SK-N-SH (cell line): ENCODE data around the gene TSC1.

Experiments used
- NRF1 ChIP-seq: IDR thresholded peaks from 2 replicates; pipeline ENCODE4 v1.6.1; 2012; ENCODE audit warnings: low read depth, mild to moderate bottlenecking, low read length
- POLR2AphosphoS5 ChIP-seq: IDR thresholded peaks from 2 replicates; pipeline ENCODE4 v1.6.1; 2012; ENCODE audit warnings: low read depth, low read length
- TCF12 ChIP-seq: IDR thresholded peaks from 2 replicates; pipeline ENCODE4 v1.4.0; 2012
- TF ChIP-seq, protein P1 (sequence below): fragments of 200-600 bp; sonication (generic); IDR thresholded peaks from 2 replicates; pipeline ENCODE4 v1.6.1; 2017; ENCODE audit warnings: antibody characterized with exemption, mild to moderate bottlenecking, moderate library complexity
- TF ChIP-seq, protein P2 (sequence below): IDR thresholded peaks from 2 replicates; pipeline ENCODE4 v1.6.1; 2012; ENCODE audit warnings: mild to moderate bottlenecking, low read depth, low read length, moderate library complexity
- TF ChIP-seq, protein P3 (sequence below): fragments of 150-350 bp; IDR thresholded peaks from 2 replicates; pipeline ENCODE4 v1.6.1; 2017; ENCODE audit warnings: antibody characterized with exemption, low read length, low read depth, borderline replicate concordance

DNA sequence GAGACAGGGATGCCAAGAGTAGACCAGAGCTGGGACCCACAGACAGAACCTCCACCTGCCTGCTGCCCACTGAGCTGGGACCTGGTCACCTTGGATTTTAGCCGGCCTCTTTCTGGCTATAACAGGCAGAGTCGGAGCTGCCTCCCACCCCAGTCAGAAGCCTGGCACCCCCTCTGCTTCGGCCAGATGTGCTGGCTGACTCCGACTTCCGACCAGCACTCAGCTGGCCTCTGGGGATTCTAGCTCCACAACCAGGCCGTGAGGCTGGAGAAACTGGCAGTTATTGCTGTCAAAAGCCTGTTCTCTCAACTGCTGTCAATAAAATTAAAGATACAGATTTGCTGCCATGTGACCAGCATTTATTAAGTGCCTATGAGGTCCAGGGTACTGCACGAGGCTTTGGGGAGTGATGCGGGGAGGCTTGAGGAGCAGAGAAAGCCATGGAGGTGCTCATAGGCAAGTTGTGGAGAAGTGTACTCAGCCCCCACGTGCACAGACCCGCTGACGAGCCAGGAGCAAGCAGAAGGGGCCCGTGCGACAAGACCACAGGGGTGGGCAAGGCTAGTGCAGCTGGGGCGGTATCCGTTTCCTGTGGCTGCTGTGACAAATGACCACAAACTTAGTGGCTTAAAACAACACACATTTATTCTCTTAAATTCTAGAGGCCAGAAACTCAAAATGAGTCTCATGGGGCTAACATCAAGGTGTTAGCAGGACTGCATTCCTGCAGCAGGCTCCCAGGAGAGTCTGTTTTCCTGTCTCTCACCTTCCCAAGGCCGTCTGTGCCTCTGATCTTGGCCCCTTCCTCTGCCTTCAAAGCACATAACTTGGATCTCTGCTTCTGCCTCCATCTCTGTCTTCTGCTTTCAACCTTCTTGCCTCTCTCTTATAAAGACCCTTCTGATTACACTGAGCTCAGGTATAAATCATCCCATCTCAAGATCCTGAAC lies 47.2 kb upstream of the TSC1 start:
- TF ChIP-seq POLR2AphosphoS5 (no peak), NRF1 (no peak), TCF12 (no peak)
- TF ChIP-seq, protein P1, sequence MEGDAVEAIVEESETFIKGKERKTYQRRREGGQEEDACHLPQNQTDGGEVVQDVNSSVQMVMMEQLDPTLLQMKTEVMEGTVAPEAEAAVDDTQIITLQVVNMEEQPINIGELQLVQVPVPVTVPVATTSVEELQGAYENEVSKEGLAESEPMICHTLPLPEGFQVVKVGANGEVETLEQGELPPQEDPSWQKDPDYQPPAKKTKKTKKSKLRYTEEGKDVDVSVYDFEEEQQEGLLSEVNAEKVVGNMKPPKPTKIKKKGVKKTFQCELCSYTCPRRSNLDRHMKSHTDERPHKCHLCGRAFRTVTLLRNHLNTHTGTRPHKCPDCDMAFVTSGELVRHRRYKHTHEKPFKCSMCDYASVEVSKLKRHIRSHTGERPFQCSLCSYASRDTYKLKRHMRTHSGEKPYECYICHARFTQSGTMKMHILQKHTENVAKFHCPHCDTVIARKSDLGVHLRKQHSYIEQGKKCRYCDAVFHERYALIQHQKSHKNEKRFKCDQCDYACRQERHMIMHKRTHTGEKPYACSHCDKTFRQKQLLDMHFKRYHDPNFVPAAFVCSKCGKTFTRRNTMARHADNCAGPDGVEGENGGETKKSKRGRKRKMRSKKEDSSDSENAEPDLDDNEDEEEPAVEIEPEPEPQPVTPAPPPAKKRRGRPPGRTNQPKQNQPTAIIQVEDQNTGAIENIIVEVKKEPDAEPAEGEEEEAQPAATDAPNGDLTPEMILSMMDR: no peak
- TF ChIP-seq, protein P2, sequence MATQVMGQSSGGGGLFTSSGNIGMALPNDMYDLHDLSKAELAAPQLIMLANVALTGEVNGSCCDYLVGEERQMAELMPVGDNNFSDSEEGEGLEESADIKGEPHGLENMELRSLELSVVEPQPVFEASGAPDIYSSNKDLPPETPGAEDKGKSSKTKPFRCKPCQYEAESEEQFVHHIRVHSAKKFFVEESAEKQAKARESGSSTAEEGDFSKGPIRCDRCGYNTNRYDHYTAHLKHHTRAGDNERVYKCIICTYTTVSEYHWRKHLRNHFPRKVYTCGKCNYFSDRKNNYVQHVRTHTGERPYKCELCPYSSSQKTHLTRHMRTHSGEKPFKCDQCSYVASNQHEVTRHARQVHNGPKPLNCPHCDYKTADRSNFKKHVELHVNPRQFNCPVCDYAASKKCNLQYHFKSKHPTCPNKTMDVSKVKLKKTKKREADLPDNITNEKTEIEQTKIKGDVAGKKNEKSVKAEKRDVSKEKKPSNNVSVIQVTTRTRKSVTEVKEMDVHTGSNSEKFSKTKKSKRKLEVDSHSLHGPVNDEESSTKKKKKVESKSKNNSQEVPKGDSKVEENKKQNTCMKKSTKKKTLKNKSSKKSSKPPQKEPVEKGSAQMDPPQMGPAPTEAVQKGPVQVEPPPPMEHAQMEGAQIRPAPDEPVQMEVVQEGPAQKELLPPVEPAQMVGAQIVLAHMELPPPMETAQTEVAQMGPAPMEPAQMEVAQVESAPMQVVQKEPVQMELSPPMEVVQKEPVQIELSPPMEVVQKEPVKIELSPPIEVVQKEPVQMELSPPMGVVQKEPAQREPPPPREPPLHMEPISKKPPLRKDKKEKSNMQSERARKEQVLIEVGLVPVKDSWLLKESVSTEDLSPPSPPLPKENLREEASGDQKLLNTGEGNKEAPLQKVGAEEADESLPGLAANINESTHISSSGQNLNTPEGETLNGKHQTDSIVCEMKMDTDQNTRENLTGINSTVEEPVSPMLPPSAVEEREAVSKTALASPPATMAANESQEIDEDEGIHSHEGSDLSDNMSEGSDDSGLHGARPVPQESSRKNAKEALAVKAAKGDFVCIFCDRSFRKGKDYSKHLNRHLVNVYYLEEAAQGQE: no peak
- TF ChIP-seq, protein P3, sequence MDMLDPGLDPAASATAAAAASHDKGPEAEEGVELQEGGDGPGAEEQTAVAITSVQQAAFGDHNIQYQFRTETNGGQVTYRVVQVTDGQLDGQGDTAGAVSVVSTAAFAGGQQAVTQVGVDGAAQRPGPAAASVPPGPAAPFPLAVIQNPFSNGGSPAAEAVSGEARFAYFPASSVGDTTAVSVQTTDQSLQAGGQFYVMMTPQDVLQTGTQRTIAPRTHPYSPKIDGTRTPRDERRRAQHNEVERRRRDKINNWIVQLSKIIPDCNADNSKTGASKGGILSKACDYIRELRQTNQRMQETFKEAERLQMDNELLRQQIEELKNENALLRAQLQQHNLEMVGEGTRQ: no peak
